ENCODE measurements around the gene BMF.
"Not testable (repeated sequence)": the region's sequence is repeated elsewhere in the genome, so short reads cannot be mapped to it uniquely, and the experiment has no call there.

GRCh38 chr15:40073716-40074490 lies 34.8 kb downstream of the BMF start:
- TF ChIP-seq POLR2AphosphoS5 (IDR thresholded peaks at IDR 0.05); EZH2 (IDR thresholded peaks at IDR 0.05; ENCODE audit: borderline replicate concordance, insufficient read depth, low read length, poor library complexity, severe bottlenecking); CTCF (IDR thresholded peaks at IDR 0.05; ENCODE audit: poor library complexity, severe bottlenecking); EP300 (conservative IDR thresholded peaks at IDR 0.05; ENCODE audit: poor library complexity, severe bottlenecking); MXI1 (conservative IDR thresholded peaks at IDR 0.05; ENCODE audit: poor library complexity, severe bottlenecking); TAF1 (IDR thresholded peaks at IDR 0.05; ENCODE audit: low read depth): not testable (repeated sequence)
